Transverse colon (tissue), 4 donors: Measurements from ENCODE around the gene ZNF664.

Experiments
- CTCF ChIP-seq, 5 experiments: fragments of 200-600 bp in 3 of 5; fragments of 450-650 bp in 2 of 5; sonication (generic) in 3 of 5; IDR thresholded peaks; 1 replicate in 2 of 5; 2 replicates in 3 of 5; pipeline ENCODE4 v1.5.1; 2016 to 2017; ENCODE audit warnings: antibody characterized with exemption in 5 of 5, inconsistent platforms in 3 of 5, mild to moderate bottlenecking in 2 of 5, moderate library complexity in 1 of 5
- POLR2A ChIP-seq: fragments of 450-650 bp; IDR thresholded peaks from one replicate; pipeline ENCODE4 v1.6.1; 2016; ENCODE audit warnings: antibody characterized with exemption, mild to moderate bottlenecking, moderate library complexity
- POLR2AphosphoS5 ChIP-seq, 3 donors: sonication (generic); formaldehyde crosslinking; IDR thresholded peaks; one replicate each; pipeline ENCODE4 v1.6.1; 2016; ENCODE audit warnings: antibody characterized with exemption in 3 of 3

- TF ChIP-seq CTCF (IDR thresholded peaks at IDR 0.05) (no peak), POLR2A (no peak), POLR2AphosphoS5 (IDR thresholded peaks at IDR 0.05) (no peak)
Measured at GRCh38 chr12:124009781-124010180, 36.8 kb downstream of the ZNF664 start.
